Bronchial epithelial cell (primary cell): ENCODE measurements around the gene HMGXB3. TPM values are rescaled to one million over a fixed set of nuclear protein-coding genes. Genes with fewer than 3 reads are reported as not detected.

Experiments
- DNase-seq: peaks from one replicate; pipeline ENCODE4 v3.0.0-alpha.2; 2010; ENCODE audit warnings: low read depth
- FAIRE-seq: peaks from 2 replicates; lab custom pipeline; 2011; peaks lifted over from hg19 to GRCh38; lab: Jason Lieb, UNC
- H3K27me3 ChIP-seq: 2 replicates; pipeline ENCODE4 v1.5.1; 2011; ENCODE audit warnings: low read length; ENCODE audit not compliant: control insufficient read depth, insufficient read depth
- H3K36me3 ChIP-seq: 2 replicates; pipeline ENCODE4 v1.5.1; 2011; ENCODE audit warnings: low read length; ENCODE audit not compliant: control insufficient read depth, insufficient read depth
- H3K4me3 ChIP-seq: 2 replicates; pipeline ENCODE4 v1.5.1; 2011; ENCODE audit warnings: mild to moderate bottlenecking, low read depth, low read length, control low read depth
- total RNA-seq: library from RNA; depleted of rRNA; stranded (reverse); fragments of >200 nt; gene quantifications from 2 replicates; pipeline ENCODE4 v1.2.1, GENCODE V29; 2014
- TF ChIP-seq, protein P1 (sequence below): IDR thresholded peaks from 2 replicates; pipeline ENCODE4 v1.5.1; 2011; ENCODE audit warnings: mild to moderate bottlenecking, moderate library complexity, low read length, control low read depth, inconsistent platforms; ENCODE audit not compliant: insufficient read depth, severe bottlenecking

The HMGXB3 gene
- total RNA-seq, 1 donor from 2014 or later = 22.9 TPM

GRCh38 chr5:150070821-150071220, 70.3 kb downstream of the HMGXB3 start:
- H3K27me3 ChIP-seq = no peaks in the 10 kb centered on the region
- no peak overlapping the region for H3K4me3 ChIP-seq
- FAIRE-seq = no peak
- TF ChIP-seq, protein P1, sequence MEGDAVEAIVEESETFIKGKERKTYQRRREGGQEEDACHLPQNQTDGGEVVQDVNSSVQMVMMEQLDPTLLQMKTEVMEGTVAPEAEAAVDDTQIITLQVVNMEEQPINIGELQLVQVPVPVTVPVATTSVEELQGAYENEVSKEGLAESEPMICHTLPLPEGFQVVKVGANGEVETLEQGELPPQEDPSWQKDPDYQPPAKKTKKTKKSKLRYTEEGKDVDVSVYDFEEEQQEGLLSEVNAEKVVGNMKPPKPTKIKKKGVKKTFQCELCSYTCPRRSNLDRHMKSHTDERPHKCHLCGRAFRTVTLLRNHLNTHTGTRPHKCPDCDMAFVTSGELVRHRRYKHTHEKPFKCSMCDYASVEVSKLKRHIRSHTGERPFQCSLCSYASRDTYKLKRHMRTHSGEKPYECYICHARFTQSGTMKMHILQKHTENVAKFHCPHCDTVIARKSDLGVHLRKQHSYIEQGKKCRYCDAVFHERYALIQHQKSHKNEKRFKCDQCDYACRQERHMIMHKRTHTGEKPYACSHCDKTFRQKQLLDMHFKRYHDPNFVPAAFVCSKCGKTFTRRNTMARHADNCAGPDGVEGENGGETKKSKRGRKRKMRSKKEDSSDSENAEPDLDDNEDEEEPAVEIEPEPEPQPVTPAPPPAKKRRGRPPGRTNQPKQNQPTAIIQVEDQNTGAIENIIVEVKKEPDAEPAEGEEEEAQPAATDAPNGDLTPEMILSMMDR = no peak
- no peaks in the 10 kb centered on the region for H3K36me3 ChIP-seq
- DNase-seq = no peak

GRCh38 chr5:150073086-150073625, 72.6 kb downstream of the HMGXB3 start:
- TF ChIP-seq, protein P1 = no peak
- Histone ChIP-seq H3K27me3 (no peaks in the 10 kb centered on the region), H3K36me3 (no peaks in the 10 kb centered on the region), H3K4me3 (no peak overlapping the region)
- no peak for FAIRE-seq
- DNase-seq = no peak

- TF ChIP-seq, protein P1 = no peak
- Histone ChIP-seq H3K36me3 (no peaks in the 10 kb centered on the region), H3K27me3 (no peaks in the 10 kb centered on the region), H3K4me3 (no peak overlapping the region)
- DNase-seq = no peak
- no peak for FAIRE-seq
Measured at GRCh38 chr5:150073677-150074076, 73.1 kb downstream of the HMGXB3 start.

DNA sequence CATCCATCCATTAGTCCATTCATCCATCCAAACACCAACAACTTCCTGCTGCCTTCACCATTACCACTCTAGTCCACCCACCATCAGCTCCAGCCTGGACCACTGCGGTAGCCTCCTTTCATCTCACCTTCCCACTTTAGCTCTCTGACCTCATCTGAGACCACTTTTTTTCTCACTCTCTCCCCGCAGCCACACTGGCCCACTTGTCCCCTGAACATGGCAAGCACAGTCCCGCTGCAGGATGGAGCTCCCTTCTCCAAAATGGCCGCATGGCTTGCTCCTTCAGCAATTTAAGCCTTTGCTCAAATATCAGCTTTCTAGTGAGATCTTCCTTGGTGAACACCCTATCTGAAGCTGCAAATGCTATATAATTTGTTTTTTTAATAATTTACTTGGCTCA, 74.7 kb downstream of the HMGXB3 start:
- FAIRE-seq (no peak), DNase-seq (no peak)
- TF ChIP-seq, protein P1 = no peak
- Histone ChIP-seq H3K4me3 (no peak overlapping the region), H3K27me3 (no peaks in the 10 kb centered on the region), H3K36me3 (no peaks in the 10 kb centered on the region)

- FAIRE-seq (no peak), DNase-seq (no peak)
- Histone ChIP-seq H3K36me3 (no peaks in the 10 kb centered on the region), H3K4me3 (no peak overlapping the region), H3K27me3 (no peaks in the 10 kb centered on the region)
- TF ChIP-seq, protein P1 = no peak
Measured at GRCh38 chr5:150075806-150076205, 75.3 kb downstream of the HMGXB3 start.

- DNase-seq (no peak), FAIRE-seq (peak; percentile 32)
- TF ChIP-seq, protein P1 = no peak
Measured at GRCh38 chr5:150077060-150077459, 76.5 kb downstream of the HMGXB3 start.

More at GRCh38 chr5:150077060-150077459, 76.5 kb downstream of the HMGXB3 start:
- H3K36me3 ChIP-seq = no peaks in the 10 kb centered on the region
- H3K27me3 ChIP-seq = no peaks in the 10 kb centered on the region
- no peak overlapping the region for H3K4me3 ChIP-seq
